Astrocyte (in vitro differentiated cells and primary cell): ENCODE results near the gene PPP1R13B. TPM values are rescaled to one million over a fixed set of nuclear protein-coding genes. Genes with fewer than 3 reads are reported as not detected.
A peak's percentile ranks its signal among the peaks of the same experiment; 100 is the strongest.

Source experiments
- DNase-seq: peaks from one replicate; pipeline ENCODE4 v3.0.0-alpha.2; 2010; ENCODE audit warnings: low read depth
- FAIRE-seq: peaks from 2 replicates; lab custom pipeline; 2011; peaks lifted over from hg19 to GRCh38; lab: Jason Lieb, UNC
- H2AFZ ChIP-seq: 2 replicates; pipeline ENCODE4 v1.6.0; 2012; ENCODE audit warnings: low read depth, low read length, inconsistent platforms
- H3K27ac ChIP-seq: 2 replicates; pipeline ENCODE4 v1.5.1; 2011; ENCODE audit warnings: low read depth, low read length, inconsistent platforms
- H3K27me3 ChIP-seq: 2 replicates; pipeline ENCODE4 v1.6.0; 2011; ENCODE audit warnings: low read length, inconsistent platforms; ENCODE audit not compliant: insufficient read depth
- H3K36me3 ChIP-seq: 2 replicates; pipeline ENCODE4 v1.5.1; 2011; ENCODE audit warnings: low read length, inconsistent platforms; ENCODE audit not compliant: insufficient read depth
- H3K4me1 ChIP-seq: 2 replicates; pipeline ENCODE4 v1.5.1; 2011; ENCODE audit warnings: low read length, inconsistent platforms; ENCODE audit not compliant: insufficient read depth
- H3K4me2 ChIP-seq: 2 replicates; pipeline ENCODE4 v1.6.0; 2012; ENCODE audit warnings: low read length, inconsistent platforms
- H3K4me3 ChIP-seq: 2 replicates; pipeline ENCODE4 v1.5.1; 2011; ENCODE audit warnings: low read depth, mild to moderate bottlenecking, low read length, inconsistent platforms; ENCODE audit not compliant: insufficient read depth
- H3K79me2 ChIP-seq: 2 replicates; pipeline ENCODE4 v1.6.0; 2012; ENCODE audit warnings: mild to moderate bottlenecking, low read length, inconsistent platforms; ENCODE audit not compliant: insufficient read depth
- H3K9ac ChIP-seq: 2 replicates; pipeline ENCODE4 v1.6.0; 2012; ENCODE audit warnings: mild to moderate bottlenecking, low read length, inconsistent platforms
- H3K9me3 ChIP-seq: 2 replicates; pipeline ENCODE4 v1.5.1; 2012; ENCODE audit warnings: low read depth, mild to moderate bottlenecking, low read length, inconsistent platforms; ENCODE audit not compliant: insufficient read depth
- H4K20me1 ChIP-seq: 2 replicates; pipeline ENCODE4 v1.6.0; 2012; ENCODE audit warnings: low read length, inconsistent platforms; ENCODE audit not compliant: insufficient read depth
- H3K27ac Mint-ChIP-seq: one replicate; pipeline ENCODE4 v1.8.0; 2021; ENCODE audit warnings: mild to moderate bottlenecking, mixed read lengths; ENCODE audit not compliant: unreplicated experiment
- H3K27me3 Mint-ChIP-seq: one replicate; pipeline ENCODE4 v1.8.0; 2021; ENCODE audit warnings: low read depth, mixed read lengths; ENCODE audit not compliant: unreplicated experiment
- H3K36me3 Mint-ChIP-seq: one replicate; pipeline ENCODE4 v1.8.0; 2021; ENCODE audit warnings: low read depth, mixed read lengths; ENCODE audit not compliant: unreplicated experiment
- H3K4me1 Mint-ChIP-seq: one replicate; pipeline ENCODE4 v1.8.0; 2021; ENCODE audit warnings: low read depth, mixed read lengths; ENCODE audit not compliant: unreplicated experiment
- H3K4me3 Mint-ChIP-seq: one replicate; pipeline ENCODE4 v1.8.0; 2021; ENCODE audit warnings: mild to moderate bottlenecking, moderate library complexity, mixed read lengths; ENCODE audit not compliant: unreplicated experiment
- H3K9me3 Mint-ChIP-seq: one replicate; pipeline ENCODE4 v1.8.0; 2021; ENCODE audit warnings: mild to moderate bottlenecking, mixed read lengths; ENCODE audit not compliant: unreplicated experiment
- CTCF ChIP-seq: IDR thresholded peaks from 2 replicates; pipeline ENCODE4 v1.5.1; 2011; ENCODE audit warnings: low read depth, mild to moderate bottlenecking, inconsistent platforms, low read length, moderate library complexity; ENCODE audit not compliant: insufficient read depth
- EZH2 ChIP-seq: IDR thresholded peaks from 2 replicates; pipeline ENCODE4 v1.6.1; 2012; ENCODE audit warnings: mild to moderate bottlenecking, low read length, inconsistent platforms; ENCODE audit not compliant: insufficient read depth
- total RNA-seq: library from RNA; stranded (reverse); gene quantifications from 2 replicates; pipeline ENCODE4 v1.2.1, GENCODE V29; 2021

The PPP1R13B gene
- total RNA-seq, 1 donor from 2014 or later, result 7.0 TPM

GRCh38 chr14:103688441-103688840, 158.9 kb downstream of the PPP1R13B start:
- Histone ChIP-seq H2AFZ (no peak overlapping the region), H3K27ac (peak overlapping the region; percentile 67), H3K79me2 (peaks cover 77% of the 10 kb centered on the region), H3K9ac (peak overlapping the region; percentile 55), H4K20me1 (peaks cover 79% of the 10 kb centered on the region), H3K4me3 (no peak overlapping the region), H3K4me1 (peaks cover 25% of the 10 kb centered on the region), H3K27me3 (no peaks in the 10 kb centered on the region), H3K9me3 (no peaks in the 10 kb centered on the region), H3K4me2 (peak overlapping the region; percentile 57), H3K36me3 (peaks cover 47% of the 10 kb centered on the region)
- peak overlapping the region; percentile 77 for H3K27ac Mint-ChIP-seq
- no peak for DNase-seq
- no peak overlapping the region for H3K4me3 Mint-ChIP-seq
- H3K4me1 Mint-ChIP-seq, result peaks cover 13% of the 10 kb centered on the region
- H3K9me3 Mint-ChIP-seq, result no peaks in the 10 kb centered on the region
- no peaks in the 10 kb centered on the region for H3K27me3 Mint-ChIP-seq
- TF ChIP-seq EZH2 (no peak), CTCF (no peak)
- peaks cover 7% of the 10 kb centered on the region for H3K36me3 Mint-ChIP-seq
- no peak for FAIRE-seq

GRCh38 chr14:103687712-103688111, 159.7 kb downstream of the PPP1R13B start:
- Histone ChIP-seq H3K36me3 (peaks cover 49% of the 10 kb centered on the region), H4K20me1 (peaks cover 79% of the 10 kb centered on the region), H3K9ac (peak overlapping the region; percentile 21), H3K4me1 (peaks cover 25% of the 10 kb centered on the region), H3K4me3 (no peak overlapping the region), H3K4me2 (no peak overlapping the region), H2AFZ (no peak overlapping the region), H3K79me2 (peaks cover 77% of the 10 kb centered on the region), H3K27ac (peak overlapping the region; percentile 67), H3K27me3 (no peaks in the 10 kb centered on the region), H3K9me3 (no peaks in the 10 kb centered on the region)
- no peak overlapping the region for H3K4me3 Mint-ChIP-seq
- no peaks in the 10 kb centered on the region for H3K9me3 Mint-ChIP-seq
- peaks cover 7% of the 10 kb centered on the region for H3K36me3 Mint-ChIP-seq
- H3K4me1 Mint-ChIP-seq, result peaks cover 13% of the 10 kb centered on the region
- no peak for DNase-seq
- peak overlapping the region; percentile 41 for H3K27ac Mint-ChIP-seq
- no peaks in the 10 kb centered on the region for H3K27me3 Mint-ChIP-seq
- no peak for TF ChIP-seq EZH2
- no peak for TF ChIP-seq CTCF
- FAIRE-seq, result no peak

GRCh38 chr14:103686831-103687485, 160.4 kb downstream of the PPP1R13B start:
- H3K9me3 ChIP-seq, result no peaks in the 10 kb centered on the region
- peak overlapping the region; percentile 74 for H3K27ac ChIP-seq
- peaks cover 76% of the 10 kb centered on the region for H4K20me1 ChIP-seq
- H3K9ac ChIP-seq, result peak overlapping the region; percentile 51
- H3K79me2 ChIP-seq, result peaks cover 72% of the 10 kb centered on the region
- peaks cover 7% of the 10 kb centered on the region for H3K36me3 Mint-ChIP-seq
- peak; percentile 45 for DNase-seq
- no peak overlapping the region for H3K4me3 Mint-ChIP-seq
- no peaks in the 10 kb centered on the region for H3K27me3 ChIP-seq
- peak overlapping the region; percentile 31 for H3K27ac Mint-ChIP-seq
- TF ChIP-seq EZH2 (no peak), CTCF (no peak)
- H3K4me2 ChIP-seq, result no peak overlapping the region
- no peak overlapping the region for H3K4me3 ChIP-seq
- H2AFZ ChIP-seq, result no peak overlapping the region
- H3K27me3 Mint-ChIP-seq, result no peaks in the 10 kb centered on the region
- H3K36me3 ChIP-seq, result peaks cover 47% of the 10 kb centered on the region
- peaks cover 25% of the 10 kb centered on the region for H3K4me1 ChIP-seq
- H3K9me3 Mint-ChIP-seq, result no peaks in the 10 kb centered on the region
- FAIRE-seq, result no peak
- peaks cover 13% of the 10 kb centered on the region for H3K4me1 Mint-ChIP-seq
